Upper lobe of left lung (tissue), 4 donors: ENCODE data around the gene CCDC177.
A peak's percentile ranks its signal among the peaks of the same experiment; 100 is the strongest.

Source experiments
- CTCF ChIP-seq, 6 experiments: fragments of 450-650 bp in 4 of 6; fragments of 200-600 bp in 2 of 6; sonication (generic) in 2 of 6; IDR thresholded peaks; one replicate each; pipeline ENCODE4 v1.5.1; 2016 to 2019; ENCODE audit warnings: antibody characterized with exemption in 6 of 6
- EP300 ChIP-seq, 4 donors: sonication (generic); formaldehyde crosslinking; IDR thresholded peaks; one replicate each; pipeline ENCODE4 v1.5.1; 2017; ENCODE audit warnings: antibody characterized with exemption in 4 of 4, control low read depth in 2 of 4
- POLR2A ChIP-seq, 4 donors: fragments of 450-650 bp; IDR thresholded peaks; one replicate each; pipeline ENCODE4 v1.5.1; 2016 to 2017; ENCODE audit warnings: antibody characterized with exemption in 4 of 4, mild to moderate bottlenecking in 2 of 4
- POLR2AphosphoS5 ChIP-seq, 2 donors: sonication (generic); formaldehyde crosslinking; IDR thresholded peaks; one replicate each; pipeline ENCODE4 v1.5.1; 2017; ENCODE audit warnings: antibody characterized with exemption in 2 of 2

GRCh38 chr14:69574954-69575295 is 254 bp upstream of the CCDC177 start:
- TF ChIP-seq CTCF (IDR thresholded peaks at IDR 0.05), result peak in 2 of 6 experiments; percentile 4 to 29
- no peak for TF ChIP-seq POLR2A (IDR thresholded peaks at IDR 0.05)
- no peak for TF ChIP-seq EP300 (IDR thresholded peaks at IDR 0.05)
- TF ChIP-seq POLR2AphosphoS5 (IDR thresholded peaks at IDR 0.05), result no peak
